Measurements from ENCODE around the gene ADGRG6. TPM values are rescaled to one million over a fixed set of nuclear protein-coding genes. Genes with fewer than 3 reads are reported as not detected.

ADGRG6 gene
- total RNA-seq, 4 donors from 2014 or later: 1.5 to 6.0 (median 3.2) TPM

GRCh38 chr6:142271476-142271875 lies 30.3 kb upstream of the ADGRG6 start:
- Histone ChIP-seq H3K4me3 (no peak overlapping the region), H3K27ac (no peak overlapping the region), H3K36me3 (no peaks in the 10 kb centered on the region), H3K4me1 (no peaks in the 10 kb centered on the region), H3K9me3 (no peaks in the 10 kb centered on the region), H3K27me3 (no peaks in the 10 kb centered on the region)
- no peak for DNase-seq
- in situ Hi-C loops (cut with MboI; ENCODE audit: low sequenced_read_pairs in 4 of 4): no loop called here
- intact Hi-C loops (cut with DNase I; ENCODE audit: low total_unique reads): no loop called here
- no peak for ATAC-seq
- no peak for TF ChIP-seq CTCF (IDR thresholded peaks at IDR 0.05 in 4 of 5, conservative IDR thresholded peaks at IDR 0.05 in 1 of 5)
- TF ChIP-seq POLR2A (IDR thresholded peaks at IDR 0.05): no peak

DNA sequence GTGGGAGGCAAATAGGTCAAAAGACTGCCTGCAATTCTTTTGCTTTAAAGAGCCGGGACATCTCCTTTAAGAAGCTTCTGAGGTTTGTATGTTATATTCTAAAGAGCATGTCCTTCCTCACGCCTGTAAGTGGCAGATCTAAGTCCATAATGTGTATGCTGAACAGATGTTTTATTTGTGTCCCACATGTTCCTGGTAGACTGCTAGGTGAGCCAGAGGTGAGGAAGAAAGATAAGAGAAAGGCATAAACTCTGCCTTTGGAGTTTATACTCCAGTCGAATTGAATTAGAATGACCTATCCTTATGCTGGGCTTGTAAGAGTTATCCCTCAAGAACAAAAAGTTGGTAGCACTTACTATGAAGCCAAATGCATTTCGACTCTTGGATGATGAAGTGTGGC lies 27.2 kb upstream of the ADGRG6 start:
- no peak for DNase-seq
- in situ Hi-C loops (cut with MboI; ENCODE audit: low sequenced_read_pairs in 4 of 4): no loop called here
- intact Hi-C loops (cut with DNase I; ENCODE audit: low total_unique reads): no loop called here
- ATAC-seq: no peak
- H3K27me3 ChIP-seq: no peaks in the 10 kb centered on the region
- TF ChIP-seq CTCF (IDR thresholded peaks at IDR 0.05 in 4 of 5, conservative IDR thresholded peaks at IDR 0.05 in 1 of 5) (no peak), POLR2A (IDR thresholded peaks at IDR 0.05) (no peak)
- H3K9me3 ChIP-seq: no peaks in the 10 kb centered on the region
- H3K27ac ChIP-seq: no peak overlapping the region
- H3K4me3 ChIP-seq: no peak overlapping the region
- H3K36me3 ChIP-seq: no peaks in the 10 kb centered on the region
- no peaks in the 10 kb centered on the region for H3K4me1 ChIP-seq

GRCh38 chr6:142275236-142276006 lies 26.4 kb upstream of the ADGRG6 start:
- DNase-seq: no peak
- Histone ChIP-seq H3K4me1 (no peaks in the 10 kb centered on the region), H3K27me3 (no peaks in the 10 kb centered on the region), H3K4me3 (no peak overlapping the region), H3K27ac (no peak overlapping the region), H3K9me3 (no peaks in the 10 kb centered on the region), H3K36me3 (no peaks in the 10 kb centered on the region)
- in situ Hi-C loops (cut with MboI; ENCODE audit: low sequenced_read_pairs in 4 of 4) (no loop called here), intact Hi-C loops (cut with DNase I; ENCODE audit: low total_unique reads) (no loop called here)
- TF ChIP-seq CTCF (IDR thresholded peaks at IDR 0.05 in 4 of 5, conservative IDR thresholded peaks at IDR 0.05 in 1 of 5) (no peak), POLR2A (IDR thresholded peaks at IDR 0.05) (no peak)
- no peak for ATAC-seq

DNA sequence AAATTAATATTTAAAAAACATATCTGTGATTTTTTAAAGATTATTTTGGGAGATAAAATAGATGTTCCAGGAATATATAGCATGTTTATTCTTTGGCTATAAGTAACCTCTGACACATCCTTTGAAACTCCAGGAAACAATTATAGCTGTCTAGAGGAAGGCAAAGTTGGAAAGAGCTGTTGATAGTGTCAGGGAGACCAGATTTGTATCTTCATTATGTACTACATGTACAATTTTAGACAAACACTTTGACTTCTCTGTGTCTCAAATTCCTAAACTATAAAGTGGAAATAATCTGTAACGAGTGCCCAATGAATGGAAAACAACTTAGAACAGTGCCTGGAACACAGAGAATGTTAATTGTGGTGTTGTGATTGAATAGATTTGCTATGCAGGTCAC lies 25.6 kb upstream of the ADGRG6 start:
- H3K4me1 ChIP-seq: no peaks in the 10 kb centered on the region
- no peaks in the 10 kb centered on the region for H3K9me3 ChIP-seq
- intact Hi-C loops (cut with DNase I; ENCODE audit: low total_unique reads): no loop called here
- in situ Hi-C loops (cut with MboI; ENCODE audit: low sequenced_read_pairs in 4 of 4): no loop called here
- DNase-seq (no peak), ATAC-seq (no peak)
- no peak overlapping the region for H3K27ac ChIP-seq
- H3K36me3 ChIP-seq: no peaks in the 10 kb centered on the region
- H3K27me3 ChIP-seq: no peaks in the 10 kb centered on the region
- no peak overlapping the region for H3K4me3 ChIP-seq
- no peak for TF ChIP-seq POLR2A (IDR thresholded peaks at IDR 0.05)
- no peak for TF ChIP-seq CTCF (IDR thresholded peaks at IDR 0.05 in 4 of 5, conservative IDR thresholded peaks at IDR 0.05 in 1 of 5)
